LNCaP clone FGC (cell line): ENCODE measurements around the gene ANKS1A.

Experiments used
- DNase-seq: peaks from one replicate; pipeline ENCODE4 v3.0.0-alpha.2; 2011; ENCODE audit warnings: low read depth
- H3K4me3 ChIP-seq: 2 replicates; pipeline ENCODE4 v1.5.1; 2011; ENCODE audit warnings: mild to moderate bottlenecking, low read depth, low read length, control low read depth
- CTCF ChIP-seq: IDR thresholded peaks from 2 replicates; pipeline ENCODE4 v1.5.1; 2012; ENCODE audit warnings: mild to moderate bottlenecking; ENCODE audit not compliant: control insufficient read depth, insufficient read depth; ENCODE audit errors: extremely low read depth

ANKS1A gene

GRCh38 chr6:35051396-35051795, 162.3 kb downstream of the ANKS1A start:
- TF ChIP-seq CTCF = no peak
- H3K4me3 ChIP-seq = no peak overlapping the region
- no peak for DNase-seq

GRCh38 chr6:35051997-35052583, 163.0 kb downstream of the ANKS1A start:
- no peak for DNase-seq
- no peak for TF ChIP-seq CTCF
- no peak overlapping the region for H3K4me3 ChIP-seq

GRCh38 chr6:35052694-35053565, 163.9 kb downstream of the ANKS1A start:
- DNase-seq = no peak
- no peak for TF ChIP-seq CTCF

GRCh38 chr6:35053701-35054100, 164.6 kb downstream of the ANKS1A start:
- TF ChIP-seq CTCF = no peak
- DNase-seq = no peak
- no peak overlapping the region for H3K4me3 ChIP-seq

More at GRCh38 chr6:35052694-35053565, 163.9 kb downstream of the ANKS1A start:
- no peak overlapping the region for H3K4me3 ChIP-seq

GRCh38 chr6:35054106-35054742, 165.2 kb downstream of the ANKS1A start:
- DNase-seq = no peak
- H3K4me3 ChIP-seq = no peak overlapping the region
- no peak for TF ChIP-seq CTCF

GRCh38 chr6:35054743-35055130, 165.7 kb downstream of the ANKS1A start:
- H3K4me3 ChIP-seq = no peak overlapping the region
- no peak for DNase-seq
- no peak for TF ChIP-seq CTCF
